Neuronal stem cell (in vitro differentiated cells): ENCODE measurements around the gene OR10D3.

Source experiments
- DNase-seq: peaks from one replicate; pipeline ENCODE4 v3.0.0-alpha.2; 2013; ENCODE audit warnings: low spot score
- H2AFZ ChIP-seq: one replicate; pipeline ENCODE4 v1.6.1; 2013; ENCODE audit warnings: mild to moderate bottlenecking, low read length, inconsistent platforms
- H2AK5ac ChIP-seq: 2 replicates; pipeline ENCODE4 v1.6.1; 2013; ENCODE audit warnings: low read depth, mild to moderate bottlenecking, inconsistent platforms, low read length, moderate library complexity, mixed read lengths
- H2BK120ac ChIP-seq: 2 replicates; pipeline ENCODE4 v1.6.1; 2013; ENCODE audit warnings: low read depth, mild to moderate bottlenecking, inconsistent platforms, low read length, moderate library complexity, mixed read lengths
- H2BK12ac ChIP-seq: one replicate; pipeline ENCODE4 v1.6.1; 2013; ENCODE audit warnings: low read length, inconsistent platforms
- H2BK15ac ChIP-seq: 2 replicates; pipeline ENCODE4 v1.6.1; 2013; ENCODE audit warnings: mild to moderate bottlenecking, low read length, inconsistent platforms, mixed read lengths
- H2BK5ac ChIP-seq: one replicate; pipeline ENCODE4 v1.6.1; 2013; ENCODE audit warnings: inconsistent platforms, mild to moderate bottlenecking, low read length, moderate library complexity
- H3K14ac ChIP-seq: one replicate; pipeline ENCODE4 v1.6.1; 2013; ENCODE audit warnings: low read length, inconsistent platforms
- H3K18ac ChIP-seq: 2 replicates; pipeline ENCODE4 v1.6.1; 2013; ENCODE audit warnings: low read length, inconsistent platforms
- H3K23ac ChIP-seq: 2 replicates; pipeline ENCODE4 v1.6.1; 2013; ENCODE audit warnings: low read depth, mild to moderate bottlenecking, mixed read lengths, low read length, inconsistent platforms; ENCODE audit not compliant: poor library complexity
- H3K27ac ChIP-seq: replicated peaks from 3 replicates; pipeline ENCODE4 v1.5.1; 2013; ENCODE audit warnings: low read length, inconsistent platforms
- H3K27me3 ChIP-seq, 3 experiments: 2 replicates each; pipeline ENCODE4 v1.6.1; 2013; ENCODE audit warnings: low read length in 3 of 3, mild to moderate bottlenecking in 2 of 3, inconsistent platforms in 1 of 3, low read depth in 1 of 3, mixed read lengths in 1 of 3, moderate library complexity in 1 of 3; ENCODE audit not compliant: control insufficient read depth in 3 of 3, insufficient read depth in 3 of 3
- H3K36me3 ChIP-seq, 2 donors: replicated peaks in 1 of 2; 2 replicates each; pipeline ENCODE4 v1.6.1; 2013; ENCODE audit warnings: low read length in 2 of 2; ENCODE audit not compliant: control insufficient read depth in 2 of 2, insufficient read depth in 2 of 2
- H3K4ac ChIP-seq: 2 replicates; pipeline ENCODE4 v1.6.1; 2013; ENCODE audit warnings: inconsistent platforms, mild to moderate bottlenecking, low read length, moderate library complexity
- H3K4me1 ChIP-seq, 2 donors: 1 replicate in 1 of 2; 2 replicates in 1 of 2; pipeline ENCODE4 v1.6.1; 2013; ENCODE audit warnings: low read length in 2 of 2, low read depth in 1 of 2; ENCODE audit not compliant: control insufficient read depth in 2 of 2, insufficient read depth in 1 of 2
- H3K4me2 ChIP-seq: one replicate; pipeline ENCODE4 v1.6.1; 2013; ENCODE audit warnings: mild to moderate bottlenecking, low read length, inconsistent platforms; ENCODE audit not compliant: insufficient read depth, poor library complexity, severe bottlenecking
- H3K4me3 ChIP-seq, 2 donors: 2 replicates each; pipeline ENCODE4 v1.5.1; 2013; ENCODE audit warnings: low read length in 2 of 2, mild to moderate bottlenecking in 2 of 2, inconsistent platforms in 1 of 2, moderate library complexity in 1 of 2
- H3K79me1 ChIP-seq: one replicate; pipeline ENCODE4 v1.6.1; 2013; ENCODE audit warnings: low read depth, mild to moderate bottlenecking, inconsistent platforms, low read length, moderate library complexity
- H3K9ac ChIP-seq: one replicate; pipeline ENCODE4 v1.6.1; 2013; ENCODE audit warnings: mild to moderate bottlenecking, low read depth, low read length, inconsistent platforms; ENCODE audit not compliant: poor library complexity
- H3K9me3 ChIP-seq, 2 donors: replicated peaks in 1 of 2; 2 replicates each; pipeline versions ENCODE3 to v1.6.1; 2013; ENCODE audit warnings: low read length in 2 of 2, mild to moderate bottlenecking in 2 of 2, inconsistent platforms in 1 of 2, low read depth in 1 of 2, mixed read lengths in 1 of 2, moderate library complexity in 1 of 2; ENCODE audit not compliant: control insufficient read depth in 2 of 2, insufficient read depth in 1 of 2
- H4K8ac ChIP-seq: one replicate; pipeline ENCODE4 v1.6.1; 2013; ENCODE audit warnings: low read depth, mild to moderate bottlenecking, inconsistent platforms, low read length, moderate library complexity
- H4K91ac ChIP-seq: one replicate; pipeline ENCODE4 v1.6.1; 2013; ENCODE audit warnings: low read length, low read depth, mild to moderate bottlenecking, inconsistent platforms; ENCODE audit not compliant: poor library complexity
- WGBS, 2 donors: extraction: QIAGEN DNeasy Blood & Tissue Kit; methylation state at CpG; one replicate each; pipeline ENCODE4 v1.1.7; 2013; ENCODE audit warnings: missing lambda C conversion rate in 2 of 2, mixed read lengths in 1 of 2; ENCODE audit not compliant: insufficient read length in 2 of 2, insufficient replicate concordance in 1 of 2; ENCODE audit errors: extremely low coverage in 2 of 2; 5-methylcytosine and 5-hydroxymethylcytosine counted together

Gene OR10D3

DNA sequence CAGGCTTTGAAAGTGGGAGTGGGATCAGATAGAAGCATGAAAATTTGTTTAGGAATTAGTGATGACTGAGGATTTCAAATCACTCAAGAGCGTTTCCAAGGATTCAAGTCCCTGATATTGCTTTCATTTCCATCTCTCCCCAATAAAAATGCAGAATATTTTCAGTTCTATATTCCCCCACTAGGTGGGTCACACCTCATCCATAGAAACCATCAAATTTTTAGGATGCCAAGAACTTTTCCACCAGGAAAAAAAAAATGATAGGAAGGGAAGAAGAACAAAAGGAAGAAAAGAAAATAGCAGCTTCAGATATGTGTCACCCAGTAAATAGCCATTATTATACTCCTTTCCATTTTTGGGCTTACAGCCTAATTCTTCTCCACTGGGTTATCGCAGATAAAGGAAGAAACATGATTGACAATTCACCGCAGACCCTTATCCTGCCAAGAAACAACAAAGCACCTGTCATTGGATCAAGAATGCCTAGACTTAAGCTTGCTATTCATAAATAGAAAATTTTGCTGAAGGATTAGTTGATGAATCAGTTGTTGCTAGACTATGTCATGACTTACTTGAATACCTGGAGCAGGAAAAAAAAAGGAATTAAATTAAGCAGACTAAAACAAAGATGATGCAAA, 30.3 kb upstream of the OR10D3 start:
- Histone ChIP-seq H3K23ac (no peak overlapping the region), H3K14ac (no peak overlapping the region), H3K36me3 (no peaks in the 10 kb centered on the region), H3K4ac (no peak overlapping the region), H3K4me1 (no peaks in the 10 kb centered on the region), H2BK15ac (no peak overlapping the region), H2BK120ac (no peak overlapping the region), H4K91ac (no peak overlapping the region), H2BK5ac (no peak overlapping the region), H2AK5ac (no peak overlapping the region), H2AFZ (no peak overlapping the region), H3K27me3 (no peaks in the 10 kb centered on the region), H3K9me3 (no peaks in the 10 kb centered on the region), H3K9ac (no peak overlapping the region), H2BK12ac (no peak overlapping the region), H4K8ac (no peak overlapping the region), H3K4me2 (no peak overlapping the region), H3K18ac (no peak overlapping the region), H3K4me3 (no peak overlapping the region), H3K27ac (no peak overlapping the region), H3K79me1 (no peaks in the 10 kb centered on the region)
- no peak for DNase-seq
- WGBS, 2 donors: no CpG with 5 or more reads among the region's 3 CpGs

DNA sequence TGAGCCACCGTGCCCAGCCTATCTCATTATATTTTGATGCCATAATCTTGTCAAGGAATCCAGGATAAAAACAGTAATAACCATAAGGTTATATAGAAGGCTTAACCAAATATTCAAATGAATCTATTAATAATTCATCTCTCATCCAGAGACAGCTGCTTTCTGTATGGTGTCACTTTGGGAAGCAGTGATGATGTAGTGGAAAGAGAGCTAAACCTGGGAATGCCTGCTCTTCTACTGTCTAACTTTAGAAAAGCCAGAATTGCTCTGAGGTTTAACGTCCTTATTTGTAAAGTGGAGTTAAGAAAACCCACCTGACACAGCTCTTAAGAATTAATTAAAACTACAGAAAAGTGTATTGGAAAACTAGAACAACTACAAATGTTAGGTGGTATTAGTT, 29.3 kb upstream of the OR10D3 start:
- no peak overlapping the region for H3K4me3 ChIP-seq

DNA sequence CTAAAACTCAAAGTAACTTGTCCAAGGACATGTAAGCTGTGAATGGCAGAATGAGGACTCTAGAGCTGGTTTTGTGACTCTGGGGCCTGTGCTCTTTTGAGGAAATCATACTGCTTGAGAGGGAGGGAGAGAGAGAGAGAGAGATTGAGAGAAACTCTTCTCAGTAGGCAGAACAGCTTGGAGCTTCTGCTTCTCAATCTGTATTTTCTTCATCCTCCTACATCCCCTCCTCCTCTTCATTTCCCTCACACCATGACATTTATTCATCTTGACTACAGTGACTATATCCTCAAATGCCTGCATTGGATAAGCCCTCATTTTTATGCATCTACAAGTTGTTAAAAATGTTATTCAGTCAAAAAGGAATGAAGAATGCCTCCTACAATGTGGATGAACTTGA, 23.7 kb upstream of the OR10D3 start:
- no peak overlapping the region for H3K4ac ChIP-seq
- no peak overlapping the region for H4K91ac ChIP-seq
- H4K8ac ChIP-seq: no peak overlapping the region
- no peaks in the 10 kb centered on the region for H3K36me3 ChIP-seq
- H3K18ac ChIP-seq: no peak overlapping the region
- H2AFZ ChIP-seq: no peak overlapping the region
- H2BK5ac ChIP-seq: no peak overlapping the region
- H2AK5ac ChIP-seq: no peak overlapping the region
- no peak overlapping the region for H2BK12ac ChIP-seq
- H3K4me2 ChIP-seq: no peak overlapping the region
- DNase-seq: no peak
- H3K4me1 ChIP-seq: no peaks in the 10 kb centered on the region
- H2BK15ac ChIP-seq: no peak overlapping the region
- no peaks in the 10 kb centered on the region for H3K9me3 ChIP-seq
- no peak overlapping the region for H3K27ac ChIP-seq
- H3K27me3 ChIP-seq: peaks cover 0 to 3% (median 0%) of the 10 kb centered on the region in 3 experiments
- H3K79me1 ChIP-seq: peaks cover 4% of the 10 kb centered on the region
- H3K14ac ChIP-seq: no peak overlapping the region
- H2BK120ac ChIP-seq: no peak overlapping the region
- H3K23ac ChIP-seq: no peak overlapping the region
- H3K4me3 ChIP-seq: no peak overlapping the region
- no peak overlapping the region for H3K9ac ChIP-seq

More for the DNA sequence above, 29.3 kb upstream of the OR10D3 start:
- Histone ChIP-seq H3K9ac (no peak overlapping the region), H2BK15ac (no peak overlapping the region), H3K18ac (no peak overlapping the region), H3K23ac (no peak overlapping the region), H2BK12ac (no peak overlapping the region), H2BK120ac (no peak overlapping the region), H2BK5ac (no peak overlapping the region), H3K4me2 (no peak overlapping the region), H3K27me3 (no peaks in the 10 kb centered on the region), H4K91ac (no peak overlapping the region), H2AFZ (no peak overlapping the region), H3K14ac (no peak overlapping the region), H3K9me3 (no peaks in the 10 kb centered on the region), H2AK5ac (no peak overlapping the region), H3K79me1 (peaks cover 2% of the 10 kb centered on the region), H3K36me3 (no peaks in the 10 kb centered on the region), H3K4ac (no peak overlapping the region), H3K4me1 (no peaks in the 10 kb centered on the region), H3K27ac (no peak overlapping the region), H4K8ac (no peak overlapping the region)
- DNase-seq: no peak
- WGBS, 2 donors: no CpG with 5 or more reads among the region's 2 CpGs

DNA sequence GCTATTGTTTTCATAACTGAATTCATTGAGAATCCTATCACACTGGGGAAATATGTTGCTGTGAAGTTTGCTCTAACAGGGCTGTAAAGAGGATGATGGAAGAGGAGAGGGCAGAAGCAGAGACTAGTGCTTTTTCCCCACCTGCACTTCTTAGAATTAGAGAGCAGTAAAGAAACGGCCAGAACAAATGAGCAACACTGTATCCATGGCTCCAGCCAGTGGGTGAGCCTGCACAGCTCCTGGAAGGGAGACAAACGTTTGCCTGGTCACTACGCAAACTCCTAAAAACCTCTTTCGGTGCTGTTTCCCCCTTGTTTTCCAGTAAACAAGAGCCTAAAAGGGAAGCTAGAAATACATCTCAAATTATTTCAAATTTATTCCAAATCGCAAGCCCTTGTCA, 22.2 kb upstream of the OR10D3 start:
- H3K4me1 ChIP-seq: no peaks in the 10 kb centered on the region
- H4K91ac ChIP-seq: no peak overlapping the region
- H3K18ac ChIP-seq: no peak overlapping the region
- H3K36me3 ChIP-seq: no peaks in the 10 kb centered on the region
- peaks cover 0 to 3% (median 0%) of the 10 kb centered on the region in 3 experiments for H3K27me3 ChIP-seq
- H3K23ac ChIP-seq: no peak overlapping the region
- no peak overlapping the region for H2BK120ac ChIP-seq
- WGBS, 2 donors: no CpG with 5 or more reads among the region's 5 CpGs
- H3K9me3 ChIP-seq: no peaks in the 10 kb centered on the region
- no peak overlapping the region for H2AFZ ChIP-seq
- H3K4ac ChIP-seq: no peak overlapping the region
- no peak overlapping the region for H3K4me3 ChIP-seq
- no peak overlapping the region for H3K27ac ChIP-seq
- no peak overlapping the region for H3K14ac ChIP-seq
- DNase-seq: no peak
- no peak overlapping the region for H2BK15ac ChIP-seq
- H2BK5ac ChIP-seq: no peak overlapping the region
- H4K8ac ChIP-seq: no peak overlapping the region
- H2AK5ac ChIP-seq: no peak overlapping the region
- H3K4me2 ChIP-seq: no peak overlapping the region
- no peak overlapping the region for H2BK12ac ChIP-seq
- H3K9ac ChIP-seq: no peak overlapping the region
- H3K79me1 ChIP-seq: peaks cover 4% of the 10 kb centered on the region
